ENCODE results near the gene PHLPP1. TPM values are rescaled to one million over a fixed set of nuclear protein-coding genes. Genes with fewer than 3 reads are reported as not detected.
A peak's percentile ranks its signal among the peaks of the same experiment; 100 is the strongest.

The PHLPP1 gene
- total and polyA plus RNA-seq, 2 of the 13 experiments (the other 11 are each of a cell fraction or from before 2014, with no cell fraction given) = 9.8 to 18.5 TPM

DNA sequence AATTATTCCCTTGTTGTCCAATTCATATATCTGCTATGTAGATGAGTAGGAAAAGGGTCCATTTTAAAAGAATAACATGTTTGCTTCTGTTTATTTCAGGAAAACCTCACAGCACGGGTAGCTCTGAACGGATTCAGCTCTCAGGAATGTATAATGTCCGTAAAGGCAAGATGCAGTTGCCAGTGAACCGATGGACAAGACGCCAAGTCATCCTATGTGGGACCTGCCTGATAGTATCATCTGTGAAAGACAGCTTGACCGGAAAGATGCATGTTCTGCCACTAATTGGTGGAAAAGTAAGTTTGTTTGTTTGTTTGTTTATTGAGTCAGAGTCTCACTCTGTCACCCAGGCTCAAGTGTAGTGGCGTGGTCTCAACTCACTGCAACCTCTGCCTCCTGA lies 114.6 kb downstream of the PHLPP1 start (continued):
- no peak for TF ChIP-seq HMG20A (CRISPR knock-in tag; IDR thresholded peaks at IDR 0.05; ENCODE audit: borderline replicate concordance)
- TF ChIP-seq ZC3H4 (CRISPR knock-in tag; IDR thresholded peaks at IDR 0.05; ENCODE audit: borderline replicate concordance) = no peak
- TF ChIP-seq, protein P1, sequence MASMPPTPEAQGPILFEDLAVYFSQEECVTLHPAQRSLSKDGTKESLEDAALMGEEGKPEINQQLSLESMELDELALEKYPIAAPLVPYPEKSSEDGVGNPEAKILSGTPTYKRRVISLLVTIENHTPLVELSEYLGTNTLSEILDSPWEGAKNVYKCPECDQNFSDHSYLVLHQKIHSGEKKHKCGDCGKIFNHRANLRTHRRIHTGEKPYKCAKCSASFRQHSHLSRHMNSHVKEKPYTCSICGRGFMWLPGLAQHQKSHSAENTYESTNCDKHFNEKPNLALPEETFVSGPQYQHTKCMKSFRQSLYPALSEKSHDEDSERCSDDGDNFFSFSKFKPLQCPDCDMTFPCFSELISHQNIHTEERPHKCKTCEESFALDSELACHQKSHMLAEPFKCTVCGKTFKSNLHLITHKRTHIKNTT (CRISPR knock-in tag; IDR thresholded peaks at IDR 0.05) = no peak
- TF ChIP-seq MTA1 (CRISPR knock-in tag; IDR thresholded peaks at IDR 0.05; ENCODE audit: borderline replicate concordance) = no peak
- TF ChIP-seq ZBTB3 (CRISPR knock-in tag; IDR thresholded peaks at IDR 0.05; ENCODE audit: borderline replicate concordance, low read depth) = no peak
- no peak for TF ChIP-seq ETV5 (CRISPR knock-in tag; IDR thresholded peaks at IDR 0.05; ENCODE audit: borderline replicate concordance)
- TF ChIP-seq ZNF34 (CRISPR knock-in tag; IDR thresholded peaks at IDR 0.05; ENCODE audit: borderline replicate concordance) = no peak
- no peak for TF ChIP-seq ZNF614 (CRISPR knock-in tag; IDR thresholded peaks at IDR 0.05; ENCODE audit: borderline replicate concordance)
- no peak for TF ChIP-seq ZNF329 (CRISPR knock-in tag; IDR thresholded peaks at IDR 0.05; ENCODE audit: low read depth)
- TF ChIP-seq MTF2 (CRISPR knock-in tag; IDR thresholded peaks at IDR 0.05; ENCODE audit: borderline replicate concordance) = no peak

- DNase-seq (ENCODE audit: low spot score) (no peak), ATAC-seq (no peak), FAIRE-seq (no peak)
- Histone ChIP-seq H3K4me1 (ENCODE audit: insufficient read depth, low read length) (no peaks in the 10 kb centered on the region), H3K9ac (ENCODE audit: insufficient read depth, low read depth, low read length) (no peak overlapping the region), H3K79me2 (ENCODE audit: insufficient read depth, low read length) (peaks cover 36% of the 10 kb centered on the region), H3K27ac (ENCODE audit: extremely low read length, insufficient read depth, low read length) (no peak overlapping the region), H3K4me2 (ENCODE audit: low read depth, low read length) (no peak overlapping the region), H2AFZ (ENCODE audit: low read length) (no peak overlapping the region), H4K20me1 (ENCODE audit: insufficient read depth, low read length) (no peaks in the 10 kb centered on the region), H3K4me3 (replicated peaks in 1 of 3; ENCODE audit: insufficient read depth in 1 of 3, low read depth in 2 of 3, low read length in 3 of 3) (no peak overlapping the region), H3K9me3 (ENCODE audit: low read length) (no peaks in the 10 kb centered on the region), H3K27me3 (ENCODE audit: control insufficient read depth in 1 of 2, insufficient read depth in 2 of 2, low read length in 2 of 2) (no peaks in the 10 kb centered on the region), H3K36me3 (replicated peaks in 1 of 2; ENCODE audit: control insufficient read depth in 1 of 2, insufficient read depth in 2 of 2, low read length in 2 of 2) (peaks cover 5 to 14% of the 10 kb centered on the region in 2 experiments; a peak in 2 of 5 replicates)
- TSS peak; percentile 23 for BruUV-seq (replicated peaks)
- 95% methylated on average over 2 of the region's 2 CpGs for WGBS (ENCODE audit: low lambda C conversion rate)
- intact Hi-C loops (cut with micrococcal nuclease; ENCODE audit: unreplicated experiment) = no loop called here
- in situ Hi-C loops (cut with HindIII; ENCODE audit: extremely low pct_ligation_motif_present, low pct_unique_long_range_greater_than_20kb) = no loop called here
- ChIA-PET CTCF (ENCODE audit: low intra/inter-chr PET ratio, low total read pairs) (no interaction called here), POLR2A (no interaction called here)
- no peak for TF ChIP-seq SMAD3 (CRISPR knock-in tag; IDR thresholded peaks at IDR 0.05)
- no peak for TF ChIP-seq ZC3H4 (CRISPR knock-in tag; IDR thresholded peaks at IDR 0.05; ENCODE audit: borderline replicate concordance)
- no peak for TF ChIP-seq ZNF24 (IDR thresholded peaks at IDR 0.05)
- no peak for TF ChIP-seq FOXK2 (IDR thresholded peaks at IDR 0.05)
- TF ChIP-seq ZBTB3 (CRISPR knock-in tag; IDR thresholded peaks at IDR 0.05; ENCODE audit: borderline replicate concordance, low read depth) = no peak
- TF ChIP-seq, protein P2, sequence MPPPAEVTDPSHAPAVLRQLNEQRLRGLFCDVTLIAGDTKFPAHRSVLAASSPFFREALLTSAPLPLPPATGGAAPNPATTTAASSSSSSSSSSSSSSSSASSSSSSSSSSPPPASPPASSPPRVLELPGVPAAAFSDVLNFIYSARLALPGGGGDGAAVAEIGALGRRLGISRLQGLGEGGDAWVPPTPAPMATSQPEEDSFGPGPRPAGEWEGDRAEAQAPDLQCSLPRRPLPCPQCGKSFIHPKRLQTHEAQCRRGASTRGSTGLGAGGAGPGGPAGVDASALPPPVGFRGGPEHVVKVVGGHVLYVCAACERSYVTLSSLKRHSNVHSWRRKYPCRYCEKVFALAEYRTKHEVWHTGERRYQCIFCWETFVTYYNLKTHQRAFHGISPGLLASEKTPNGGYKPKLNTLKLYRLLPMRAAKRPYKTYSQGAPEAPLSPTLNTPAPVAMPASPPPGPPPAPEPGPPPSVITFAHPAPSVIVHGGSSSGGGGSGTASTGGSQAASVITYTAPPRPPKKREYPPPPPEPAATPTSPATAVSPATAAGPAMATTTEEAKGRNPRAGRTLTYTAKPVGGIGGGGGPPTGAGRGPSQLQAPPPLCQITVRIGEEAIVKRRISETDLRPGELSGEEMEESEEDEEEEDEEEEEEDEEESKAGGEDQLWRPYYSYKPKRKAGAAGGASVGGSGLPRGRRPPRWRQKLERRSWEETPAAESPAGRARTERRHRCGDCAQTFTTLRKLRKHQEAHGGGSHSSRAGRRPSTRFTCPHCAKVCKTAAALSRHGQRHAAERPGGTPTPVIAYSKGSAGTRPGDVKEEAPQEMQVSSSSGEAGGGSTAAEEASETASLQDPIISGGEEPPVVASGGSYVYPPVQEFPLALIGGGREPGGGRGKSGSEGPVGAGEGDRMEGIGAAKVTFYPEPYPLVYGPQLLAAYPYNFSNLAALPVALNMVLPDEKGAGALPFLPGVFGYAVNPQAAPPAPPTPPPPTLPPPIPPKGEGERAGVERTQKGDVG (CRISPR knock-in tag; IDR thresholded peaks at IDR 0.05; ENCODE audit: borderline replicate concordance) = no peak
- TF ChIP-seq ZNF414 (CRISPR knock-in tag; IDR thresholded peaks at IDR 0.05) = no peak
- TF ChIP-seq, protein P3, sequence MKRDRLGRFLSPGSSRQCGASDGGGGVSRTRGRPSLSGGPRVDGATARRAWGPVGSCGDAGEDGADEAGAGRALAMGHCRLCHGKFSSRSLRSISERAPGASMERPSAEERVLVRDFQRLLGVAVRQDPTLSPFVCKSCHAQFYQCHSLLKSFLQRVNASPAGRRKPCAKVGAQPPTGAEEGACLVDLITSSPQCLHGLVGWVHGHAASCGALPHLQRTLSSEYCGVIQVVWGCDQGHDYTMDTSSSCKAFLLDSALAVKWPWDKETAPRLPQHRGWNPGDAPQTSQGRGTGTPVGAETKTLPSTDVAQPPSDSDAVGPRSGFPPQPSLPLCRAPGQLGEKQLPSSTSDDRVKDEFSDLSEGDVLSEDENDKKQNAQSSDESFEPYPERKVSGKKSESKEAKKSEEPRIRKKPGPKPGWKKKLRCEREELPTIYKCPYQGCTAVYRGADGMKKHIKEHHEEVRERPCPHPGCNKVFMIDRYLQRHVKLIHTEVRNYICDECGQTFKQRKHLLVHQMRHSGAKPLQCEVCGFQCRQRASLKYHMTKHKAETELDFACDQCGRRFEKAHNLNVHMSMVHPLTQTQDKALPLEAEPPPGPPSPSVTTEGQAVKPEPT (CRISPR knock-in tag; IDR thresholded peaks at IDR 0.05; ENCODE audit: low read depth) = no peak
- no peak for TF ChIP-seq ZNF839 (CRISPR knock-in tag; IDR thresholded peaks at IDR 0.05; ENCODE audit: borderline replicate concordance)
Observed at GRCh38 chr18:62832282-62832681, 116.9 kb downstream of the PHLPP1 start.
